DND-41 (cell line): Measurements from ENCODE around the gene FAT1.

Source experiments
- ATAC-seq: fragments of 200-7000 bp; cut with Tn5 transposase; 3 replicates; pipeline ENCODE4 v1.9.1; 2021; ENCODE audit warnings: low read depth; ENCODE audit not compliant: insufficient read depth
- DNase-seq: peaks from one replicate; pipeline ENCODE4 v3.0.0-alpha.2; 2020
- H2AFZ ChIP-seq: 2 replicates; pipeline ENCODE4 v1.6.0; 2012; ENCODE audit warnings: low read depth, low read length
- H3K27ac ChIP-seq: 2 replicates; pipeline ENCODE4 v1.5.1; 2012; ENCODE audit warnings: low read length, inconsistent platforms
- H3K27me3 ChIP-seq: fragments of 200-600 bp; sonication (generic); 2 replicates; pipeline ENCODE4 v1.6.0; 2012; ENCODE audit warnings: low read length, mild to moderate bottlenecking, inconsistent platforms; ENCODE audit not compliant: insufficient read depth, poor library complexity
- H3K36me3 ChIP-seq: 2 replicates; pipeline ENCODE4 v1.5.1; 2012; ENCODE audit warnings: low read length, inconsistent platforms; ENCODE audit not compliant: insufficient read depth
- H3K4me1 ChIP-seq: 2 replicates; pipeline ENCODE4 v1.5.1; 2012; ENCODE audit warnings: mild to moderate bottlenecking, low read length; ENCODE audit not compliant: insufficient read depth
- H3K4me2 ChIP-seq: 2 replicates; pipeline ENCODE4 v1.6.0; 2012; ENCODE audit warnings: mild to moderate bottlenecking, moderate library complexity, low read length, inconsistent platforms; ENCODE audit not compliant: insufficient read depth
- H3K4me3 ChIP-seq, 2 experiments: fragments of 200-600 bp in 1 of 2; shearing (Covaris generic) in 1 of 2; 2 replicates each; pipeline ENCODE4 v1.5.1; 2012 to 2016; ENCODE audit warnings: inconsistent platforms in 2 of 2, low read length in 2 of 2, mild to moderate bottlenecking in 2 of 2, low read depth in 1 of 2, moderate library complexity in 1 of 2
- H3K79me2 ChIP-seq: 2 replicates; pipeline ENCODE4 v1.6.0; 2012; ENCODE audit warnings: low read length, inconsistent platforms; ENCODE audit not compliant: insufficient read depth
- H3K9ac ChIP-seq: 2 replicates; pipeline ENCODE4 v1.6.0; 2012; ENCODE audit warnings: low read depth, mild to moderate bottlenecking, inconsistent platforms, low read length, moderate library complexity
- H3K9me3 ChIP-seq: 2 replicates; pipeline ENCODE4 v1.5.1; 2012; ENCODE audit warnings: low read length, moderate library complexity, mild to moderate bottlenecking, inconsistent platforms; ENCODE audit not compliant: insufficient read depth, severe bottlenecking
- H4K20me1 ChIP-seq: 2 replicates; pipeline ENCODE4 v1.6.0; 2012; ENCODE audit warnings: low read length; ENCODE audit not compliant: insufficient read depth
- CTCF ChIP-seq: IDR thresholded peaks from 2 replicates; pipeline ENCODE4 v1.5.1; 2012; ENCODE audit warnings: borderline replicate concordance, low read length, moderate library complexity, mild to moderate bottlenecking; ENCODE audit not compliant: poor library complexity, severe bottlenecking; ENCODE audit errors: extremely low read depth
- EZH2 ChIP-seq: IDR thresholded peaks from 3 replicates; pipeline ENCODE4 v1.6.1; 2012; ENCODE audit warnings: borderline replicate concordance, low read depth, mild to moderate bottlenecking, moderate library complexity, low read length, inconsistent platforms; ENCODE audit not compliant: severe bottlenecking

FAT1 gene

GRCh38 chr4:186699881-186700397, 23.7 kb downstream of the FAT1 start:
- no peaks in the 10 kb centered on the region for H3K4me1 ChIP-seq
- no peak overlapping the region for H2AFZ ChIP-seq
- H3K27me3 ChIP-seq: no peaks in the 10 kb centered on the region
- DNase-seq (no peak), ATAC-seq (no peak)
- no peak overlapping the region for H3K27ac ChIP-seq
- H4K20me1 ChIP-seq: no peaks in the 10 kb centered on the region
- H3K4me3 ChIP-seq: no peak overlapping the region
- H3K4me2 ChIP-seq: no peak overlapping the region
- no peak for TF ChIP-seq EZH2
- H3K36me3 ChIP-seq: no peaks in the 10 kb centered on the region
- H3K79me2 ChIP-seq: no peaks in the 10 kb centered on the region
- H3K9me3 ChIP-seq: no peaks in the 10 kb centered on the region
- no peak overlapping the region for H3K9ac ChIP-seq

GRCh38 chr4:186699298-186699697, 24.4 kb downstream of the FAT1 start:
- no peak for ATAC-seq

GRCh38 chr4:186698525-186698924, 25.1 kb downstream of the FAT1 start:
- H3K79me2 ChIP-seq: no peaks in the 10 kb centered on the region
- H3K27ac ChIP-seq: no peak overlapping the region
- H3K9ac ChIP-seq: no peak overlapping the region
- H2AFZ ChIP-seq: no peak overlapping the region
- TF ChIP-seq EZH2: no peak
- no peak for TF ChIP-seq CTCF
- H3K9me3 ChIP-seq: no peaks in the 10 kb centered on the region
- no peak overlapping the region for H3K4me3 ChIP-seq
- DNase-seq (no peak), ATAC-seq (no peak)
- no peaks in the 10 kb centered on the region for H3K36me3 ChIP-seq
- H4K20me1 ChIP-seq: no peaks in the 10 kb centered on the region
- no peaks in the 10 kb centered on the region for H3K27me3 ChIP-seq
- no peaks in the 10 kb centered on the region for H3K4me1 ChIP-seq
- no peak overlapping the region for H3K4me2 ChIP-seq

More at GRCh38 chr4:186699298-186699697, 24.4 kb downstream of the FAT1 start:
- H3K27ac ChIP-seq: no peak overlapping the region
- DNase-seq: no peak
- no peak overlapping the region for H2AFZ ChIP-seq
- no peaks in the 10 kb centered on the region for H3K27me3 ChIP-seq
- no peaks in the 10 kb centered on the region for H3K9me3 ChIP-seq
- no peak overlapping the region for H3K9ac ChIP-seq
- no peaks in the 10 kb centered on the region for H3K4me1 ChIP-seq
- no peaks in the 10 kb centered on the region for H3K36me3 ChIP-seq
- H3K4me3 ChIP-seq: no peak overlapping the region
- H3K79me2 ChIP-seq: no peaks in the 10 kb centered on the region
- no peaks in the 10 kb centered on the region for H4K20me1 ChIP-seq
- no peak for TF ChIP-seq CTCF
- TF ChIP-seq EZH2: no peak
- H3K4me2 ChIP-seq: no peak overlapping the region

GRCh38 chr4:186698028-186698427, 25.6 kb downstream of the FAT1 start:
- no peak for TF ChIP-seq EZH2
- TF ChIP-seq CTCF: no peak
- Histone ChIP-seq H3K9me3 (no peaks in the 10 kb centered on the region), H3K4me2 (no peak overlapping the region), H3K27ac (no peak overlapping the region), H3K27me3 (no peaks in the 10 kb centered on the region), H3K79me2 (no peaks in the 10 kb centered on the region), H4K20me1 (no peaks in the 10 kb centered on the region), H3K9ac (no peak overlapping the region), H3K36me3 (no peaks in the 10 kb centered on the region), H3K4me1 (no peaks in the 10 kb centered on the region), H3K4me3 (no peak overlapping the region), H2AFZ (no peak overlapping the region)
- DNase-seq: no peak
- no peak for ATAC-seq
